Activated naive CD4-positive, alpha-beta T cell treated with anti-CD3 and anti-CD28 coated beads, Interleukin-2, amount 50 U/mL, for 72 hours (primary cell): Measurements from ENCODE around the gene SYNJ2. TPM values are rescaled to one million over a fixed set of nuclear protein-coding genes. Genes with fewer than 3 reads are reported as not detected.
A peak's percentile ranks its signal among the peaks of the same experiment; 100 is the strongest.
"Not testable (repeated sequence)": the region's sequence is repeated elsewhere in the genome, so short reads cannot be mapped to it uniquely, and the experiment has no call there.

Experiments
- ATAC-seq, 2 donors: fragments of 150-1000 bp; cut with Tn5 transposase; 2 replicates each; pipeline ENCODE4 v1.10.0; 2021; ENCODE audit warnings: mild to moderate bottlenecking in 2 of 2, moderate library complexity in 2 of 2
- DNase-seq, 2 donors: peaks; one replicate each; pipeline ENCODE4 v3.0.0; 2021 to 2022; ENCODE audit warnings: low spot score in 2 of 2
- H3K27ac Mint-ChIP-seq, 2 donors: one replicate each; pipeline ENCODE4 v1.8.0; 2022; ENCODE audit warnings: mild to moderate bottlenecking in 2 of 2, mixed read lengths in 2 of 2
- H3K36me3 Mint-ChIP-seq, 2 donors: one replicate each; pipeline ENCODE4 v1.8.0; 2022; ENCODE audit warnings: mixed read lengths in 2 of 2
- H3K9me3 Mint-ChIP-seq, 2 donors: one replicate each; pipeline ENCODE4 v1.8.0; 2022; ENCODE audit warnings: mixed read lengths in 2 of 2
- total RNA-seq, 2 donors: library from RNA; stranded (reverse); gene quantifications; one replicate each; pipeline ENCODE4 v1.2.3, GENCODE V29; 2022

SYNJ2 gene
- total RNA-seq, 2 donors from 2014 or later = 31.6 to 51.7 TPM

DNA sequence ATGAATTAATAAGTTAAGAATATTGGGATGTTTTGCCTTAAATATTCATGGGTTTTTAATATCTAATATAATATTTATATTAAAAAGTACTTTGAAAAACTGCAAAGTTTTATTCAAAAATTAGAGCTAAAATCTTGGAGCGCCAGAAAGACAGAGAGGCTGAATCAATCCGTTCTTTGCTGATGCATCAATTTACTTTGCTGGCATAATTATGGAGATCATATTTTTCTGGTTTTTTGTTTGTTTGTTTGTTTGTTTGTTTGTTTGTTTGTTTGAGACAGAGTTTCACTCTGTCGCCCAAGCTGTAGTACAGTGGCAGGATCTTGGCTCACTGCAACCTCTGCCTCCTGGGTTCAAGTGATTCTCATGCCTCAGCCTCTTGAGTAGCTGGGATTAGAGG, 9.5 kb upstream of the SYNJ2 start:
- not testable (repeated sequence) for H3K27ac Mint-ChIP-seq, ATAC-seq, H3K36me3 Mint-ChIP-seq

DNA sequence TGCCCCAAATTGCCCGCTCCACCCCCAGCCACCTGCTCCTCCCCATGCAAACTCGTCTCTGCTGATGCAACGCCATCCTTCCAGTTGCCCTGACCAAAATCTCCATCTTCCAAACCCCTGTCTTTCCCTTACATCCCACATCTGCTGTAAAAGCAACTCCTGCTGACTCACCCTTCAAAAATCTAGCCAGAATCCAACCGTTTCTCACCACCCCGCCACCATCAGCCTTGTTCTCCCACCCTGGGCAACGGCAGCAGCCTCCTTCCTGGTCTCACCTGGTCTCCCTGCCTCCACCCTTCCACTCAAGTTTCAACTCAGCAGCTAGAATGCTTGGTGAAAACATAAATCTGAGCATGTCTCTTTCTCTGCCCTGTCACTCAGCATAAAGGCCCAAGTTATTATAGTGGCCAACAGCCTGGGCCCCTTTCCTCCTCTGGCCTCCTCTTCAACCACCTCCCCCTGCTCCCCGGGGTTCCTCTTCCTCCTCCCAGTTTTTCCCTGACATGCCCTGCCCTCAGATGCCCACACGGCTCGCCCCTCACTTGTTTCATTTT, 7.2 kb upstream of the SYNJ2 start:
- no peaks in the 10 kb centered on the region for H3K36me3 Mint-ChIP-seq
- no peaks in the 10 kb centered on the region for H3K9me3 Mint-ChIP-seq
- DNase-seq (no peak), ATAC-seq (no peak)
- no peak overlapping the region for H3K27ac Mint-ChIP-seq

More for the DNA sequence above, 9.5 kb upstream of the SYNJ2 start:
- not testable (repeated sequence) for H3K9me3 Mint-ChIP-seq, DNase-seq

DNA sequence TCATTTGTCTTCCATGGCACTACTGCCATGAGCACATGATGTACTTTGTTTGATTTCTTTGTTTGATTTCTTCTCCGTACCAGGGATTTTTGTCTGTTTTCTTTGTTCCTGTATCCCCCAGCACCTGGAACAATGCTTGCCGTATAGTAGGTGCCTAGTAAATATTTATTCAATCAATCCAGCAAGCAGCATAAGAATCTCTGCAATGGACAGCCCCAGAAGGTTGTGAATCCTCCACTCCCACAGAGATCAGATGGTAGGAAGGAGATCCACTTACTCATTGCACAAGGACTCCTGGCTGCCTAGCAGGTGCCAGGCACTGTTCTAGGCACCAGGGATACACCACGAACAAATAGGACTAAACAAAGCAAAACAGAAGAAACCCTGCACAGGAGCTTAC, 6.7 kb upstream of the SYNJ2 start:
- Mint-ChIP-seq H3K36me3 (no peaks in the 10 kb centered on the region), H3K27ac (no peak overlapping the region), H3K9me3 (no peaks in the 10 kb centered on the region)
- ATAC-seq = no peak
- DNase-seq = no peak

DNA sequence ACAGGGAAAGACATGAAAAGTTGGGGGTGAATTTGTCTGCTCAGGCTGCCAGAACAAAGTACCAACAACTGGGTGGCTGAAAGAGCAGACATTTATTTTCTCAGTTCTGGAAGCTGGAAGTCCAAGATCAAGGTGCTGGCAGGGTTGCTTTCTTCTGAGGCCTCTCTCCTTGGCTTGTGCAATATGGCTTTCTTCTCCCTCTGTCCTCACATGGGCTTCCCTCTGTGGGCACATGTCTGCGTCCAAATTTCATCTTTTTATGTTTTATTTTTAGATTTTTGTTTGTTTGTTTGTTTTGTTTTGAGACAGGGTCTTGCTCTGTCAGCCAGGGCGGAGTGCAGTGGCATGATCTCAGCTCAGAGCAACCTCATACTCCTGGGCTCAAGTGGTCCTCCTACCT, 6.2 kb upstream of the SYNJ2 start:
- no peaks in the 10 kb centered on the region for H3K36me3 Mint-ChIP-seq
- no peak overlapping the region for H3K27ac Mint-ChIP-seq

DNA sequence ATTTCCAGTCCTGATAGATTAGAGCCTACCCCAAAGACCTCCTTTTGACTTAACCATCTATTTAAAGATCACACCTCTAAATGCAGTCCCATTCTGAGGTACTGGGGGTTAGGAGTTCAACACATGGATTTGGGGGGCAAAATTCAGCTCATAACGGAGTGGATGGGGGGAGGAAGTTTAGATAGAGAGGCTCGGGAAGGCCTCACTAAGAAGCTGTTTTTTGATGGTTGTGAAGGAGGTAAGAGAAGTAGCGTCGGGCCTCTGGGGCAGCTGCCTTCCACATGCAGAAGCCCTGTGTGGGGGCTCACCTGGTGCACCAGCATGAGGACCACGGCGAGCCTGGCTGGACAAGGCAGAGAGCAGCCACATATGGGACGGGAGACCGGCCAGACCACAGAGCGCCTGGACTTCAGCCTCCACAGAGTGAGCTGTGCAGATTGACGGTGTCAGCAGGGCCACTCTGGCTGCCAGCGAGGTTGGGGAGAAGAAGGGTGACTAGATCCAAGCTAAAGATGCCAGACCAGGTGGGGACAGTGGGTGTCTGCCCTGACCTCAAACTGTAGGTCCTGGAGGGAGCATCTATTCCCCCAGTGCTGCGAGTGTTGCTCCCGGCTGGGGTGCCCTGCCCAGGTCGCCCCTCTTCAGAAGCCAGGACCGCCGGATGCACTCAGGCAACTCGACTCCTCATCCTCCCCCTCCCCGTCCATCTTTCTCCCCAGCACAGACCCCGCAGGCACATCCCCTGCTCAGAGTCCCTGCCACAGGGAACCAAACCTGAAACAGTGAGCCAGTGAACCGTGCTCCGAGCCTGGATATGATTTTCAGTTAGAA, 5.1 kb upstream of the SYNJ2 start:
- H3K27ac Mint-ChIP-seq = no peak overlapping the region
- H3K36me3 Mint-ChIP-seq = no peaks in the 10 kb centered on the region
- DNase-seq (peak in 1 of 2 donors; percentile 47), ATAC-seq (no peak)
- no peaks in the 10 kb centered on the region for H3K9me3 Mint-ChIP-seq

More for the DNA sequence above, 6.2 kb upstream of the SYNJ2 start:
- H3K9me3 Mint-ChIP-seq = no peaks in the 10 kb centered on the region
- ATAC-seq (no peak), DNase-seq (no peak)

DNA sequence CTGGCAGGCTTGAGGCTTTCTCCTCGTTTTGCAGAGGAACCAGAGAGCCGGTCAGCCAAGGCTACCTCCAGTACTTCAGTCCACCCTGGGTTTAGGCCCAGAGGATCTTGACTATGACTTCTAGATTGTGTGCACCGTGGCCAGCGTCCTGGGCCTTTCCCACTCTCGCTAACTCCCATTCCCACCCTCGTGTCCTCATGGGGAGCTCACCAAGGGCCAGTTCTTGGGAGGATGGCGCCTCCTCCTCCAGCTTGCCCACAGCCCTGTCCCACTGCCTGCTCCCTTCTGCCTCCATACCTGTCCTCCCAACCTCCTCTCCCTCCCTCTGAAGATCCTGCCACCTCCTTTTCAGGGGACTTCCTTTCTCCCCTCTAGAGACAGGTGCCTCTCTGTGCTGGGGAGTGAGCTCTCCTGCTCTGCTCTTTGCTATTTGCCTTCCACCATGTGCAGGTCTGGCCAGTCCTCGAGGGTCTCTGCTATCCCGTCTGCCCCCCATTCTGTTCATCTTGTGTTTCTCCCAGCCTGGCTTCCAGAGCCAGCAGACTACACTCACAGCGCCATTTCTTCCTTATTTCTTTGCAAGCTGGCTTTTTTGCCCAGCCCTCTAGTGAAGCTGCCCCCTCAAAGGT, 4.4 kb upstream of the SYNJ2 start:
- H3K36me3 Mint-ChIP-seq = peaks cover 0 to under 1% of the 10 kb centered on the region in 2 donors
- no peak for ATAC-seq
- H3K9me3 Mint-ChIP-seq = no peaks in the 10 kb centered on the region
- peak in 1 of 2 donors; percentile 49 for DNase-seq
- H3K27ac Mint-ChIP-seq = peak overlapping the region in 1 of 2 donors; percentile 7

DNA sequence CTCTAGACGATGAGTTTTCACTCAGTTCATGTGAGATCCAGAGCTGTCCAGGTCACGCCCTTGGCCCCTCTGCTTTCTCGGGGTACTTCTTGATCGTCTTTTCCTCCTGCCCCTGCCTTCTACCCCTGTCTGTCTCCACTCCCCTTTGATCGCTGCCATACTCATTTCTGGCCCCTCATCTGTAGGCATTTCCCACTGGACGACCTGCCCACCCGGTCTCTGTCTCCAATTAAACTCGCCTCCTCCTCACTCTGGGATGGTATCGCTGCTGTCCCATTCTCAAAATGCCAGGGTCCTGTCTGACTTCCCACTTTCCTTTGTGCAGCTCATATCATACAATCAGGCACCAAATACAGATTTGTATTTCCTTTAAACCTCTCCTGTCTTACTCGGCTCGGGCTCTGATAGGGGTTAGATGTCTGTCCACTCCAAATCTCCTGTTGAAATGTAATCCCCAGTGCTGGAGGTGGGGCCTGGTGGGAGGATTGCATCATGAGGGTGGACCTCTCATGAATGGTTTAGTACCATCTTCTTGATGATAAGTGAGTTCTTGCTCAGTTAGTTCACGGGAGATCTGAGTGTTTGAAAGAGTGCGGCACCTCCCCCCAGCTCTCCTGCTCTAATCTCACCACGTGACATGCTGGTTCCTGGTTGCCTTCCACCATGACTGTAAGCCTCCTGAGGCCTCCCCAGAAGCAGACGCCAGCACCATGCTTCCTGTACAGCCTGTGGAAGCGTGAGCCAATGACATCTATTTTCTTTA, 3.5 kb upstream of the SYNJ2 start:
- peaks cover 9 to 10% of the 10 kb centered on the region in 2 donors for H3K36me3 Mint-ChIP-seq
- H3K9me3 Mint-ChIP-seq = no peaks in the 10 kb centered on the region
- DNase-seq (no peak), ATAC-seq (no peak)
- H3K27ac Mint-ChIP-seq = no peak overlapping the region

DNA sequence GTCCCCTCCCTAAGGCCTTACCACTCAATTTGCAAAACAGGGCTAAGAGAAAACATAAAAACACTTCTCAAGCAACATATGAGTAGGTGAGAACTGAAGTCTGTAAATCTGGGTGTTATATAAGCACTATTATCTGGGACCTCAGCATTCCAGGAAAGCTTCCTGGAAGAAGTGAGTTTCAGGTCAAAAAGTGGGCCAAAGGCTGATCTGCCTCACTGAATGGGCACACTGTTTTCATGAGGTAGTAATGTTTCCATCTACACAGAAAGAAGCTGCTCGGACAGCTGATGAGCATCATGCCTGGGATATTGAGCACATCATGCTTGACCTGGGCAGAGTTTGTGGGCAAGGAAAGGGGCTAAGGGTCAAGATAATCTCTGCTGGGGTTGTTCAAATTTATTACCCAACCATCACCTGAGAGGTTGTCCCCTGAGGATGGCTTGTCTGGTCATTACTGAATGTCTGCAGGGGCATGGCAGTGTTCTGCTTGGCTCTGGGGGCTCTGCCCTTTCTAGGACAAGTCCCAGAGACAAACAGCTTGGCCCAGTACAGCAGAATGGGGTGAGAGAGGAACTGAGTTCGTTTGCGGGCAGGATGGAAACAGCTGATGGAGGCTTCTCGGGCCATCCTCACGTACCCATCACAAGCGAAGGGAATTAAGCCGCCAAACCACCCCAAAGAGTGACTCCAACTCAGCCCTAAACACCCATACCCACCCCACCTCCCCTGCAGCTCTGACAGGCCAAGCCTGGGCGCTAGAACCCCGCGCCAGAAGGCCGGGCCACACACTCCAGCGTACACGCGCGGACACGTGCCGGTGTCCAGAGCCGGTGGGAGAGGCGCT, 1.2 kb upstream of the SYNJ2 start:
- peak in 1 of 2 donors; percentile 4 for ATAC-seq
- Mint-ChIP-seq H3K36me3 (peaks cover 10 to 12% of the 10 kb centered on the region in 2 donors), H3K27ac (peak overlapping the region; percentile 45 to 89), H3K9me3 (no peaks in the 10 kb centered on the region)
- DNase-seq = peak in 1 of 2 donors; percentile 52

DNA sequence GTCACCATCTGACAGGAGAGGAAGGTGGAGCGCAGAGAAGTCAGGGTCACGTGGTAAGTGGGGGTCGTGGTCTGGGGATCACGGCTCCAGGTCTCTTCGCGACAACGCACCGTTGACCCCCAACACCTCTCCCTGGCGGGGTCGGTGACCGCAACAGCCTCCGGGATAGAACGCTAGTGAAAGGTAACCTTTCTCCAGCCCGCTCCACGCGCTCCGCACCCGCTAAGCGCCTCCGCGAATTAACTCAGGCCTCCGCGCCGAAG, 600 bp upstream of the SYNJ2 start:
- peaks cover 10 to 12% of the 10 kb centered on the region in 2 donors for H3K36me3 Mint-ChIP-seq
- peak overlapping the region; percentile 50 to 89 for H3K27ac Mint-ChIP-seq
- ATAC-seq (no peak), DNase-seq (no peak)
- no peaks in the 10 kb centered on the region for H3K9me3 Mint-ChIP-seq

DNA sequence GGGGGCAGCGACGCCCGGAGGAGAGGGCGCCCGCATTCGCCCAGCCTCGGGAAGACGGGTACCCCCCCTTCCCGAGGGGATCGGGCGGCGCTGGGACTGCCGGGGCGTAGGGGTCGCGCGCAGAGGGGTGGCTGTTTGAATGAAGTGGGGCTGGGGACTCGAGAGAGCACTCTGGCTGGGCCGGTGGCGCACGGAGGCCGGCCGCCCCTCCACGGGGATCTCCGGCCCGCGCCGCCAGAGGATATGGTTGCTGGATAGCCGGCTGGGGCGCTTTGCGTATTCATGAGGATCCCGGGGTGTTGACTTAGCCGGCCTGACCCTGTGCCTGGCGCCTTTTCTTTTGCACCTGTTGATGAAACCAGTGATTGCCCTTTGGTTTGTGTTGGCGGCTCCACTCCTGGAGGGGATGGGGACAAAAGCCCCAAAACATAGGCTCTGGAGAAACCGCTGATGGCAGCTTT, 469 bp downstream of the SYNJ2 start:
- peak; percentile 37 to 57 for DNase-seq
- Mint-ChIP-seq H3K9me3 (no peaks in the 10 kb centered on the region), H3K36me3 (peaks cover 10 to 12% of the 10 kb centered on the region in 2 donors), H3K27ac (peak overlapping the region; percentile 53 to 89)
- ATAC-seq = peak; percentile 14 to 15

DNA sequence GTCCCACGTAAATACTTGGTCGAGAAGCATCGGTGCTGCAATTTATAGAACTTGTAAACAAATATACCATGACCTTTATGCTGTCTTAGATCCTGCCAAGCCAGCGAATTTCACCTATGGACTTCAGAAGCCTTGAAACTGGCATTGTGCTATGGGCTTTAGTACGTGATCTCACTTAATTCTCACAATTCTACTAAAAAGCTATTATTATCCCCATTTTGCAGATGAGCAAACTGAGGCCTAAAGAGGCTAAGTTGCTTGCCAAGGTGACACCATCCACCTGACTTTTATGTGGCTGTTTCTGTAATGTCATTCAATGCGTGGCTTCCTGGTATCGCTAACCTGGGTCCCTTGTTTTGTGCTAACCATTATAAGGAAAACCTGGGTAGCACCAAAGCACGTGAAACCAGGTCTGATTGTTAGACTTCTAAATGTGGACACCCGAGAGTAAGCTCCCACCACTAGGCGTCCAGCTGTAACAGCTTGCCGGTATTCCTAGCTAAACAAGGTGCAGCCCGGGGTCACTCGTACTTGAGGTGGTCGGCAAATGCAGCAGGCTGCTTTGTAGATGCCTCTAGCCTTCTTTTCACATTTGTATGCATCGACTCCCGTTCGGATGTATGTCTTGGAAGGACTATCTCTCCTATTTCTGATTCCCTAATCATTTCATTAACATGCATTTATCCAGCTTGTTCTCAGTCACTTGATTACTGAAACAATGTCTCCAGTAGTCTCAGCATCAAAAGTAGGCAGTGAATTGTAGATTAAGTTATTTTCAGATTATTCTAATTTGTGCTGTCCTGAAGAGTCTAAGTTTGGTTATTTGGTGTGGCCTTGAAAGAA, 1.1 kb downstream of the SYNJ2 start:
- peak in 1 of 2 donors; percentile 28 for ATAC-seq
- Mint-ChIP-seq H3K9me3 (no peaks in the 10 kb centered on the region), H3K36me3 (peaks cover 10 to 12% of the 10 kb centered on the region in 2 donors), H3K27ac (peak overlapping the region; percentile 89)
- no peak for DNase-seq

DNA sequence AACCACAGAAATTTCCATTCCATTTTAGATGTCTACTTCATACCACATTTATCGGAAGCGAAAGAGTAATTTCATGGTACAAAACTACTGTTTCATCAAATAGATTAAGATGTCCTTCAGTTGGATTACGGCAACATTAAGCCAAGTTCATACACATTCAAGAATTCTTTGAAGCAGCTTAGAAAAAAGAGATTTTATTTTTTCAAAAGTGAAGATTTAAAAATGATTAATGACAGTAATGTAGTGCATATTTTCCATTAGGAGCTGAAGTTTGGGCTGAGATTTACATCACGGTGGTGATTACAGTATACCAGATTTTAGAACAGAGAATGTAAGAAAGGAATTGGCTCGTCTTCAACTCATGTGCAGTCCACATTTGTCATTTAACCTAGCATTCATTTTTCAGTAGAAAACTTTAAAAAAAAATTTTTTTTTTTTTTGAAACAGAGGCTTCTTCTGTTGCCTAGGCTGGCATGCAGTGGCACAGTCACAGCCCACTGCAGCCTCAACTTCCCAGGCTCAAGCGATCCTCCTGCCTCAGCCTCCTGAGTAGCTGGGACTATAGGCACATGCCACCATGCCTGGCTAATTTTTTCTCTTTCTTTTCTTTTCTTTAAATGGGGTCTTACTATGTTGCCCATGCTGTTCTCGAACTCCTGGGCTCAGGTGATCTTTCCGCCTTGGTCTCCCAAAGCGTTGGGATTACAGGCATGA, 1.9 kb downstream of the SYNJ2 start:
- DNase-seq (no peak), ATAC-seq (peak in 1 of 2 donors; percentile 6)
- Mint-ChIP-seq H3K36me3 (peaks cover 10 to 12% of the 10 kb centered on the region in 2 donors), H3K9me3 (no peaks in the 10 kb centered on the region), H3K27ac (peak overlapping the region; percentile 89)

DNA sequence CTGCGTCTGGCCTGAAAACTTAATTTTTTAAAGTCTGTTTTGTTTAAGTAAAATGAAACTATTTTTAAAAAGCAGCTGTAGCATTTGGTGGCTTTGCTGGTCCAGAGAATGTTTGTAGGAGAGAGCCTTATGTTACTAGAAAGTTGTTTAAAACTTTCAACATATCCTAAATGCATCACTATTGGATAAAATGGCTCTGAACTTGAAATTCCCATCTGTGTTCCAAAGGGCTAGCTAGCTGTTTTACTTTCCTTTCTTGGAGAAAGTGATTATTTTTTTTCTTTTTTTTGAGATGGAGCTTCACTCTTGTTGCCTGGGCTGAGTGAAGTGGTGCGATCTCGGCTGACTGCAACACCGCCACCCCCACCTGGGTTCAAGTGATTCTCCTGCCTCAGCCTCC, 2.5 kb downstream of the SYNJ2 start:
- no peak overlapping the region for H3K27ac Mint-ChIP-seq
- ATAC-seq (no peak), DNase-seq (no peak)
- H3K9me3 Mint-ChIP-seq = no peaks in the 10 kb centered on the region
- H3K36me3 Mint-ChIP-seq = peaks cover 10 to 12% of the 10 kb centered on the region in 2 donors

DNA sequence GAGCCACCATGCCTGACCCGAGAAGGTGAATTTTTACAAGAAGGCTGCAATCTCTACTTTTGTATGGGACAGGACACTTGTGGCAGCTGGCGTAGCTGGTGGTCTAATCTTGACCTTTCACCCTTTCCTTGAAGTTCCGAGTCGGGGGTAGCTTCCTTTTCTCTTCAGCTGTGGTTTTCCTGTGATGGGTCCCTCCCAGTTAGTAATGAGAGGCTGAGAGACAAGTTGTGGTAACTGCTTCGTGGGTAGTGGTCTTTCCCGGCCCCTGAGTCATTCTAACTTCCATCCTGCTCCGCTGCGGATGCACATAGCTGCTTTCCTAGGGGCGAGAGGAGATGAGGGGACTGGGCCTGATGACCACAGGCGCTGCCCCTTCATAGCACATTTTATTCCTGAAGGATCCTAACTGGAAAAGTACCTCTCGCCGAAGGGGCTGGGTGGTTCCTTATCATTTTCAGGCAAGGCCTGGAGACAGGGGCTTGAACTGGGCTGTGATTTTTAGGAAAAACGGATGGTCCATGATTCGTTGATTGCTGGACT, 3.1 kb downstream of the SYNJ2 start:
- peaks cover 10 to 12% of the 10 kb centered on the region in 2 donors for H3K36me3 Mint-ChIP-seq

More for the DNA sequence above, 3.1 kb downstream of the SYNJ2 start:
- no peaks in the 10 kb centered on the region for H3K9me3 Mint-ChIP-seq
- H3K27ac Mint-ChIP-seq = no peak overlapping the region
- peak in 1 of 2 donors; percentile 68 for DNase-seq
- peak in 1 of 2 donors; percentile 19 for ATAC-seq
